Measurements from ENCODE around the gene ZFP3. TPM values are rescaled to one million over a fixed set of nuclear protein-coding genes. Genes with fewer than 3 reads are reported as not detected.
A peak's percentile ranks its signal among the peaks of the same experiment; 100 is the strongest.
"Not testable (repeated sequence)": the region's sequence is repeated elsewhere in the genome, so short reads cannot be mapped to it uniquely, and the experiment has no call there.

The ZFP3 gene
- total RNA-seq, 1 experiment from 2014 or later: 0.17 TPM

DNA sequence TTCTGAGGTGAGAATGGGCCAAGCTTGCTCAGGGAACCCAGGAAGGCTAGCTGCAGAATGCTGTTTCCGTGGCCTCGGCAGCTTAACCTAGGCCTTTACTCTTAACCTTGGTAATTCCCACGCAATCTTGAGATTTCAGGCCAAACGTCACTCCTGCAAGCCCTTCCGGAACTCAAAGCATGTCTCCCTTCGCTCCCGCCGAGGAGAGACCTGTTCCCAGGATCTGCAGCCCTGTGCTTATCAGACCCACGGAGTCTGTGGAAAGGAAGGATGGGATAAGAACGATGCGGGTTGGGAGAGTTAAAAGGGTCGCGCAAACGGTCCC lies 524 bp upstream of the ZFP3 start:
- no peak for DNase-seq (ENCODE audit: low read depth)

DNA sequence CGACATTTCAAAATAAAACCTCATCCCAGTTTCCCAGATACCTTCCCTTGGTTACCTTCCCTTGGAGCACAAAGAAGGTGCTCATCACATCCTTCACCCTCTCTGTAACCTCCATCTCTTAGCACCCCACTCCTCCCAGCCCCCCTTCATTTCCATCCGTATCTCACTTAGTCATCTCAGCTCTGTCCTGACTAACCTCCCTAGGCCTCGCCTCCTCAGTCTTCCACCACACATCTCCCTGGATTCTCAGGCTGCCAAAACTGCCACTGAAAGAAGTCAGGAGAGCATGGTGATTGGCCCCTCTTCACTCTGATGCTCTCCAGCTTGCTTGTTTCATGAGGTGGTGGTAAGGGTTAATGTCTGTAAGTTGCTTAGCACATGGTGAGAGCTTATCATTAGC lies 2.3 kb downstream of the ZFP3 start:
- no peak for DNase-seq (ENCODE audit: low read depth)

DNA sequence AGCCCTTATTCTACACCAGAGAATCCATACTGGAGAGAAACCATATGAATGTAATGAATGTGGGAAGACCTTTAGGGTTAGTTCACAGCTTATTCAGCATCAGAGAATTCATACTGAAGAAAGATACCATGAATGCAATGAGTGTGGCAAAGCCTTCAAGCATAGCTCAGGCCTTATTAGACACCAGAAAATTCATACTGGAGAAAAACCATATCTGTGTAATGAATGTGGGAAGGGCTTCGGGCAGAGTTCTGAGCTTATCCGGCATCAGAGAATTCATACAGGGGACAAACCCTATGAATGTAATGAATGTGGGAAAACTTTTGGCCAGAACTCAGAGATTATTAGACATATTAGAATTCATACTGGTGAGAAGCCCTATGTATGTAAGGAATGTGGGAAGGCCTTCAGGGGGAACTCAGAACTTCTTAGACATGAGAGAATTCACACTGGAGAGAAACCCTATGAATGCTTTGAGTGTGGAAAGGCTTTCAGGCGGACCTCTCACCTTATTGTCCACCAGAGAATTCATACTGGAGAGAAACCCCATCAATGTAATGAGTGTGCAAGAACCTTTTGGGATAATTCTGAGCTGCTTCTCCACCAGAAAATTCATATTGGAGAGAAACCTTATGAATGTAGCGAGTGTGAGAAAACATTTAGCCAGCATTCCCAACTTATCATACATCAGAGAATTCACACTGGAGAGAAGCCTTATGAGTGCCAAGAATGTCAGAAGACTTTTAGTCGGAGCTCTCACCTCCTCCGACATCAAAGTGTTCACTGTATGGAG lies 14.1 kb downstream of the ZFP3 start:
- no peak for DNase-seq (ENCODE audit: low read depth)

DNA sequence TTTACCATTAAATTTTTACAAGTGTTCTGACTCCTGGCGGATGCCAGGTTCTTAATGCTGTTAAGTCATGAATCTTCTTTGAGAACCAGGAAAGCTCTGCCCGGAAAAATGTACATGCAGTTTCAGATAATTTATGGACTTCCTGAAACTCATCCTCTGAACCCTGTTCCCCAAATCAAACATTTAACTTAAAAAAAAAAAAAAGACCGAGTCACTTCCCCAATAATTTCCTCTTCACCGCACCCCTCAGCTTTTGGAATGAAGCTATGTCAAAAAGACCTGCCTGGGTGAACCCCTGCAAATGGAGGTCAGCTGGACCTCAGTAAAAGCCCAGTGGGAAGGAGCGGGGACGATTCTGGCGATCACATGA lies 18.4 kb downstream of the ZFP3 start:
- no peak for DNase-seq (ENCODE audit: low read depth)

DNA sequence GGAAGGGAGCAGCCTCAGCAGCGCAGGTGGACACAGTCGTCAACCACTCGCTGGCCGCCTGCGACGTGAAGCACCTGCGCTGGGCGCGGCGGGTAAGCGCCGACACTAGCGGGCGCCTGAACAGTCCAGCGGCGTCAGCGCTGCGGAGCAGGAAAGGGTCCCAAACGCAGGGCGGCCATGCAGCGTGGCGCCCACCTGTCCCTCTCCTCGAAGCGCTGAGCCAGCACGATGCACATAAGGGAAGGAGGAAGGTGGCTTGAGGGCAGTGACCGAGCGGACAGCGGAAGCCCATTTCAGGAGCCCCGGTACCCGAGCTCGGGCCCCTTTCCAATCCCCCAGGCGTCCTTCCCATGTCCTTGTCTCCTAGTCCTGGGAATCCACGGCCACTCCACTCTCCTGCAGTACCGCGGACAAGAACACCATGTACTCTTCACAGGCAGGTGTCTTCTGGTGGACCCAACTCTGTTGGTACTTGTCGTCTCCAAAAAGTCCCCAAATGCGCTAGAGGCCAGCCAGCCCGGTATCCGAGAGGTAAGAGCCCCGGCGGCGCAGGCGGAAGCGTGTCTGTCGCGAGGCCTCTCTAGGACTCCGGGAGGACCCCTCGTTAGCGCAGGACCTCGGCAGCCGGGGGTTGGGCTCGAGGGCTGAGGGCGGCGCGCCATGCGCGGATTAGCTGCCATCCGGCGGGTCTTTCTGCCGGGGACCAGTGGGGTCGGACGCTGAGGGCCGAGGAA lies 19.0 kb downstream of the ZFP3 start:
- no peak for DNase-seq (ENCODE audit: low read depth)

DNA sequence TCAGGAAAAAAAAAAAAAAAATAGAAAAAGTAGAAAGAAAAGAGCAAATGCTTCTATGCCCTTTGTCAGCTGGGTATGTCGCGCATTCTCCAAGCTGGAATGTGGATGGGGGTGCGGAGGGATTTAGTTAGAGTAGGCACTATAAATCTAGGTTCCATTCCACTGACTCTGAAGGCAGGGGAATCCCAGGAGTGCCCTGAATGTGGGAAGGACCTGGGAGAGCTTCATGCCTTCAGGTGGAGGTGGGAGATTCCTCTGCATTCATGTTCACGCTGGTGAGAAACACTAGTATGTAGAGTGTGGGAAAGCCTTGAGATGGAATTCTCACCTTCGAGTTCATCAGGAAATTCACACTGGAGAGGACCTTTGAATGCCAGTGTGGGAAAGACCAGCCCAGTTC lies 21.0 kb downstream of the ZFP3 start:
- DNase-seq (ENCODE audit: low read depth): no peak

DNA sequence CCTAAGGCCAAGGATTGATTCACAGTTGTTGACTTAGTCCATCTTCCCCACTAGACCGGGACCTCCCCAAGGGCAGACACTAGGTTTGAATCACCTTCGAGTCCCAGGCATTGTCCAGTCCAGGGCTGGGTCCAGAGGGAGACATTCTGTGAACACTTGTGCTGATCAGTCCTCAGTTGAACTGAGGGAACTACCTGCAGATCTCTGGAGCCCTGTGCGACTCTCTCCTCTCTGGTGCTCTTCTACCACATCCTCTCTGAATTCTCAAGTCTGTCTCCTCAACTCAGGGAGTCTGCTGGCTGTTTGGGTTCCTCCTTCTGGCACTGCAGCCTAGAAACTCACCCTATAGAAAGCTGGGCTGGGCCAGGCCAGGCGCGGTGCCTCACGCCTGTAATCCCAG lies 22.6 kb downstream of the ZFP3 start:
- DNase-seq (ENCODE audit: low read depth): no peak

DNA sequence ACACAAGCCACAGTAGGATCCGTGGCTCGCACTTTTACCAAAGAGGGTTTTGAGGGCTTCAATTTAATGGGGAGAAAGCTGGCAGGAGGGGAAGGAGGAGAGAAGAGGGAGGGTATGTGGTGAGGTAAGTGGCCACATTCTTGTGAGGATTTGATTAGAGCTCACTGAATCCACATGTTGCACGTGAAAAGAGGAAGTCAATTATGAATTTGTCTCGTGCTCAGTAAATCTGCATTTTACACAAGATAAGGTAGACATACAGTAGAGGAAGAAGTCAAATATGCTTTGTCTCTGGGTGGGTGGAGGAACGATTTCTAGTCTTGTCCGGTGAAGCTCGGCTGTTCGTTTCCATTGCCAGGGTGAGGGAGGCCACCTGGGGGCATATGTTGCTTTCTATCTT lies 32.5 kb downstream of the ZFP3 start:
- DNase-seq (ENCODE audit: low read depth): no peak

DNA sequence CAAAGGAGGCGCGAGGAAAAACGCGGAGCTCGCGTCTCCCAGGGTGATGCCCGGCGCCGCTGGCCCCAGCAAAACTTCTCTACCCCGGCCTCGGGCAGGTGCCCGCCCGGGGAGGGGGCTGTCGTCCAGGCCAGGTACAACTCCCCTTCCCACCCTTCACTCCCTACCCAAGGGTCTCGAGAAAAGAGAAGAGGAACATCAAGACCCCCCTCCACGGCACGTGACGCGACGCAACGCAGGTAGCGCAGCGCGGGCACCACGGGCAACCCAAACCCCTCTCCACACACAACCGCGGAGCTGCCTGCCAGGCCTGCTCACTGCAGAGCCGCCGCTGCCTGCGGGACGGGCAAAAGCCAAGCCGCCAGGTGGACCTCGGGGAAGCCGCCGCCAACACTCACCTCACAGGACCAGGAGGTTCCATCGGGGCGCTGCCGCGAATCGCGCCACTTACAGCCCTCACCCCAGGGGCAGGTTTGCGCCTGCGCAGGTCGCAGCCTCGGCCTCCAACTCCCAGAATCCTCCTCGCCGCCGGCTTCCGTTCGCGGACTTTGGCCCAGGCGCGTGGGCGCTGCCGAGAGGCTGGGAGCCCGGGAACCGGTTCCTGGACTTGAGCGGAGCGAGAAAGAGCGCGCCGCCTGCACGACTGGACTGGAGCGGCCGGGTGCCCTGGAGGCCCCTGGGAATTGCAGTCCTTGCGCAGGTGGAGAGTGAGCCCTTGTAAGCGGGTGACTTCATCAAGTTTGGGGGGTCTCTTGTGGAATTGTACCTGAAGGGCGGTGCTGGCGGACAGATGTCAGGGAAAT lies 33.3 kb downstream of the ZFP3 start, which contains the start of gene ZNF232:
ZNF232 (minus strand) TSS at position 477 of the 803 bp plus-strand sequence; CDS start at position 421, 56 bp downstream.
- DNase-seq (ENCODE audit: low read depth): peak; percentile 91

DNA sequence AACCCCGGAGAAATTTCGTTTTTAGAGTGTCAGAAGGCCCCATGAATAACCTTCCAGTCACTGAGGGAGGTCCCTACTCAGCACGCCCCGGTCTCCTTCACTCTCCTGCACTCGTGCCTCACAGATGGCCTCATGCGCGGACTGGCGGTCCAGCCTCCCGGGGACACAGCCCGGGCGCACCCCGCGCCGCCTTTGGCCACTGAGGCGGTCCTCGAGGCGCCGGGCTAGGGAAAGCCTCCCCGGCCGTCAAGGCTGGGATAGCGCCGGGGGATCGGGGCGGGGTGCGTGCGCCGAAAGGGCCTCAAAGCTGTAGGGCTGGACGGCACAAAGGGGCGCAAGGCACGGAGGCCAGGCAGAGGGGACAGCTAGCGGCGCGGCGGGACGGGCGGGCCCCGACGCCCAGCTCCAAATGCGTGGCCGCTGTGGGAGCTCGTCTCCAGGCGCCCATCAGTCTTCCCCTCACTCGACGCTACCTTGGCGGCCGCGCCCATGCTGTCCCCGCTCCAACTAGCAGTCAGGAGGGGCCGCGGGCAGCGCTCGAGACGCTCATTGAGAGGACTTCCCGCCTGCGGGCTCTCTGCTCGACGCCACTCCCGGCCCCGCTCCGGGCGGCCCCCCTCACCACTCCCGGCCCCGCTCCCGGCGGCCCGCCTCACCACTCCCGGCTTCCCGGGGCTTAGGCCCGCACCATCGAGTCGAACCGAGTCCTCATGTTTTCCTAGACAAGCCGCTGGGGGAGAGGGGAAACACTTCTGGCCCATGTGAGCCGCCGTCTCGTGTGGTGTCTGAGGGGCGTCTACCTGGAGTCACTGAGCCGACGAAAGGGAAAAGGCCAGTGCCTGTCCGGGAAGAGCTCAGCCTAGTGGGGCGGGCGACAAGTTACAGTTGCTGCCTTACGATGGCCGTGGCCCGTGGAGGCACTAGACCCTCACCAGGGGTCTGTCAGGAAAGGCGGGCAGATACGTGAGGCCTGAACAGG lies 37.7 kb downstream of the ZFP3 start, which contains the start of gene USP6:
USP6 (plus strand) TSS at position 360 of the 979 bp plus-strand sequence. CDS start 14,336 bp downstream, outside the sequence.
- no peak for DNase-seq (ENCODE audit: low read depth)

DNA sequence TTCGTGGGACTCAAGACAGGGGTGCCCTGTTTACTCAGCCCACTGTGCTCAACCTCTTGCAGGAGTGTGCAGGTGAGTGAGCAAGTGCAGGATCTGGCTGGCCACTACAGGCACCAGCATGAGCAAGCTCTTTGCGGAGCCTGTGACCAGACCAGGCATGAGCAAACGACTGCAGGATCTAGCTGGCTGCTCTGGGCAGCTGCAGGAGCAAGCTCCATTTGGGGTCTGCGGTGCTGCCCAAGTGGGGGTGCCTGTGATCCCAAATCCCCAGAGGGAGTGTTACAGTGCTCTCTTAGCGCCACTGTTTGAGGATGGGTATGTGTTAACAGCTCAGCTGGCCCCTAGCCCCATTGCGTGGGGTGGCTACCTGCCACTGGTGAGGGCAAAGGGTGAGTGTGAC lies 40.0 kb downstream of the ZFP3 start:
- no peak for DNase-seq (ENCODE audit: low read depth)

DNA sequence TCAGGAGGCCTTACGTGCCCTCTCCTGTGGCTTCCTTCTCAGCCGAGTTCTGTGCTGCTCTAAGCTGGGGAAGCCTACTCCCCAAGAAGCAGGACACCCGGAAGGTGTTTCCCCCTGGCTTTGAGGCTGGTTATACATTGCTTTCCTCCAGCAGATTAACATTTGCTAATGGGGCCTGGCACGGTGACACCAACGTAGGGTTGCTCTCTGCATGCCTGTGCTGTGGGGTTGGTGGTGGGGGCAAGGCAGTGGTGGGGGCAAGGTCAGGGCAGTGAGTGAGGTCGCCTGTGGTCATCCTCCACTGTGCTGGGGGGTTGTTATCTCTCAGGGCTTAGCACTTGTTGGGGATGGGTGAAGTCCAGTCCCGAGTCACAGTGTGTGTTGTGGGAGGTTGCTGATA lies 41.8 kb downstream of the ZFP3 start:
- no peak for DNase-seq (ENCODE audit: low read depth)

DNA sequence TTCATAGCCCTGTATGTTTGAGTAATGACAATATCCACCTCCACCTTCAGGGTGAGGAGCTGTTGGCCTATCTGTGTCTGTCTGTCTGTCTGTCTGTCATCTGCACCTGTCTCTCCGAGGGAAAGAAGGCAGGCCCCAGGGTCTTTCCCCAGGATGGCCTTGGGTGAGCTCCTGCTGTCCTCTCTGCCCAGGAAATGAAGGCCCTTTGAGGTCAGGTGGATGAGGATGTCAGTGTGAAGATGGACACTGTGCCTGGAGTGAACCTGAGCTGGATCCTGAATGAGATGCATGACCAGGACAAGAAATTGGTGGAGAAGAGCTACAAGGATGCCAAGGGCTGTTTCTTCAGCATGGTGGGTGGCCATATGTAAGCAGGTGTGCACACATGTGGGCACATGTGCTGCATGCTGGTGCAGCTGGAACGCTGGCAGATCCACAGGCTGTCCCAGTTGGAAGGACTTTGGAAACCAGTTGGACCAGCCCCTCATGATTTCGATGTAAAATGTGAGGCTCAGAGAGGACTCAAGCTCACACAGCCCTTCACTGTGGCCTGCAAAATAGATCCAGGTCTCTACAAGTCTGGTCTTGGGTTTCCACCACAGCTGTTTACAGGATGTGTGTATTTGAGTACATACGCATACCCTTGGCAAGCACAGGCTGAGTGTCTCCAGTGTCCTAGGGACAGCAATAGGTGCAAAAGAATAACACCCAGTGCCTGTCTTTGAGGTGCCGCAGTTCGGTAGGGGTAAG lies 42.3 kb downstream of the ZFP3 start:
- DNase-seq (ENCODE audit: low read depth): peak; percentile 46

DNA sequence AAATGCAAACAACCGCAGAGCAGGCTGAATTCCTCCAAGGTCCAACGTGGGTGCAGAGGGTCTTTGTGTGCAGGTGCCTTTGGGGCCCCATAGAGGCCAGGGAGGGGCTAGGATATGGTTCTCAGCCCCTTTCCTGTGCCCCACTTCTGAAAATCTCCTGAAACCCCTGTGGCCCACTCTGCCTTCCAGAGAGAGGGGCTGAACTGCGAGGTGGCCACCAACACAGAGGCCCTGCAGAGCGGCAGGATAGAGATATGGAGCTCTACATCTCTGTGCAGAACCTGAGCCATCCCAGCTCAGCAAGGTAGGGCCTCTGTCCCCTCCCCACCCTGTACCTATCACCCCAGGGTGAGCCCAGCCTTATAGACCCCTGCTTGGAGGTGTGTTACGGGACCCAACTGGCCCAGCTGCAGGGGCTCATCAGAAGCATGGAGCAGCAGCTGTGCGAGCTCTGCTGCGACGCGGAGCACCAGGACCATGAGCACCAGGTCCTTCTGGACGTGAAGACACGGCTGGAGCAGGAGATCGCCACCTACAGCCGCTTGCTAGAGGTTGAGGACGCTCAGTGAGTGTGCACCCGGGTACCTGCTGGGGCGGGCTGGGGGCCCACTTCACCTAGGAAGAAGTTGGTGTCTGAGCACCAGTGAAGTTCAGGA lies 43.0 kb downstream of the ZFP3 start:
- DNase-seq (ENCODE audit: low read depth): no peak

DNA sequence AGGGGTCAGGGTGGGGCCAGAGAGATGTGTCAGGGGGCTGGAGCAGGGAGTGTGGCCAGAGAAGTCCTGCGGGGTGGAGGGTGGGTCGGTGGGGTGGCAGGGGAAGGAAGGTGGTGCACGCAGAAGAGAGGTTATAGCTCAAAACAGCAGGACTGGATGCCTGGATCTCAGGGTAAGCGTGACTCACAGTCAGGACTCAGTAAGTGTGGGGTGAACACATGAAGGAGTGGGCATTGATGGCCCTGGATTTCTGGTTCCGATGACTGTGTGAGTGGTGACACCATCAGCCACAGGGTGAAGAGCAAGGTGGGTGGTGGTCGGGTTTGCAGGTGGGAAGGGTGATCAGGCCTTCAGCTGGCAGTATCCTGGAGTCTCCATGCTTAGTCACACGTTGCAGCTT lies 43.8 kb downstream of the ZFP3 start:
- DNase-seq (ENCODE audit: low read depth): not testable (repeated sequence)

DNA sequence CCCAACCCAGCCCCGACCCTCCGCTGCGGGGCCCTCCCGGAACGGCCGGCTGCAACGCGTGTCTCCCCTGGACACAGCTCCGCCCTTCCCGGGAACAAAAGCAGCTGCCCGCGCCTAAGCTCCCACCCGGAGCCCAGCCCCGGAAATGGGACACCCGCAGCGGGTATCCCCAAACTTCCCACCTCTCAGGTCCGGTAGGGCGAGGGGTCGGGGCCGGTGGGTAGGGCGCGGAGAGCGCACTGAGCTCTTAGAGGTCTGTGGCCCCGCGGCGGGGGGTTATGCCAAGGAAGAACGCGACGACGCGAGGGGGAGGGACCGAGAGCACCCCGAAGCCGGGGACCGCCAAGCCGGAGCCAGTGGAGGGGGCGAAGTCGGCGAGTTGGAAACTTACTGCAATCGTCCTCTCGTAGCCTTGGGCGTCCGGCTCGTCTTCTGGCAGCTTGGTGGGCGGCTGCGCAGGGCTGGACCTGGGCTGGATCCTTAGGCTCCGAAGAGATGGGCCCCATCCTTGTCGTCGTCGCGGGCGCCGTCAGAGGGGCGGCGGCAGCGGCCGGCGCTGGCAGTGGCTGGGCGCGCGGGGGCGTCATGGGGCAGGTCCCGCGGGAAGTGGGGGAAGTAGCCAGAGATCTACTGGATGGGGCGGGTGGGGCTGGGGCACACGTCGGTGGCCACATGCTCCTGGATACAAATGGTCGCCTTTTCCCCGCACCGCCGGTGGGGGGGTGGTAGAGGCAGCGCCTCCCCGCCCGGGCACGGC lies 44.5 kb downstream of the ZFP3 start:
- DNase-seq (ENCODE audit: low read depth): no peak

DNA sequence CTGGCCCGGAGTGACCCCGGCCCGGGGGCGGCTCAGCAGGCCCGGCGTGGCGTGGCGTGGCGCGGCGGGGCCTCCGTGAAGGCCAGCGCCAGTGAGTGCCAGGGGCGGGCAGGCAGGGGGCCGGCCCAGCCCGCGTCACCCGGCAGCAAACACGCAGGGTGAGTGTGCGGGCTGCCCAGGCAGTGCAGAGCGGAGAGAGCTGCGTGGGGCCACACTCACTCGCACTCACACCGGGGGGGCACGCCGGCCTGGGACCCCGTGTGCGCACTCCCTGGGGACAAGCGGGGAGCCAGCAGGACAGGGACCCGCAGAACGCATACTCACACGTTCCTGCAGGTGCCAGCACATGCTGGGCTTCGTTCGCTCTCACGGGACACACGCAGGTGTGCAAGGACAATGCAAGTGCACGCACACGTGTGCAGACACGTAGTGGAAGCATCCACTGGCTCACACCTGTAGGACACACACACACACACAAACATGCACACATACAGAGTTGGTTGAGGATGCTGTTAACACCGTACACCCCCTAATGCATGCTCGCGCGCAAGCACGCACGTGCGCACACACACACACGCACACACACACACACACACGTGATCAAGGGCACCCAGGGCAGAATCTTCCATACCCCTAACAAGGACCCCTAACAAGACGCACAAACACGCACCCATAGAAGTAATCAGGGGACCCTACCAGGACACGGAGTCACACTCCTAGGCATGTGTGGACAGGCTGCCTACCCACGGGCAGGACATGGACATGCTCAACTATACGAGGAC lies 45.3 kb downstream of the ZFP3 start:
- DNase-seq (ENCODE audit: low read depth): no peak

DNA sequence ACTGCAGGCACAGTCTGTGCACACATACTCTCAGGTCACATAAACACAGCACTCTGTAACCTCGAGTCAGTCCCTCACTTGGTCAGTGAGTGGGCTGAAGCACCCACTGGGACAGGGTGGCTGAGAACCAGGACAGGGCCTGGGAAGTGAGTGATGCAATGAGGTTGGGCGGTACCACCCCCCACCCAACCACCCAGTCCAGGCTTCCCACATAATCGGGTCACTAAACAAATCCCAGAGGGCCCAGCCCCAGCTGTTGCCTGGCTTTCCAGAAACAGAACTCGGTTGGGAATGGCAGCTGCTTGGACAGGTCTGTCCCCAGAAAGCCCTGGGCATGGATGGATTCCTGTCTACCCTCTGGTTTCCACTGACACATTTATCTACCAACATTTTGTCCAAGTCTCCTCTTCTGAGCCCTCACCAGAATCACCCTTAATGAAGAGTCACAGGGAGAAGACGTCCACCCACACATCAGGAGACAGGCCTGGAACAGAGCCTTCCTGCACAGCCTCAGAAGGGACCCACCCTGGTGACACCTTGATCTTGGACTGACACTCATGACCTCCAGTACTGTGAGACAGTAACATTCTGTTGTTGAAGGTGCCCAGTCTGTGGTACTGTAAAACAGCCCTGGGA lies 46.0 kb downstream of the ZFP3 start:
- peak; percentile 39 for DNase-seq (ENCODE audit: low read depth)
